ENCODE results near the gene FITM2.
A peak's percentile ranks its signal among the peaks of the same experiment; 100 is the strongest.
"Not testable (repeated sequence)": the region's sequence is repeated elsewhere in the genome, so short reads cannot be mapped to it uniquely, and the experiment has no call there.

FITM2 gene

DNA sequence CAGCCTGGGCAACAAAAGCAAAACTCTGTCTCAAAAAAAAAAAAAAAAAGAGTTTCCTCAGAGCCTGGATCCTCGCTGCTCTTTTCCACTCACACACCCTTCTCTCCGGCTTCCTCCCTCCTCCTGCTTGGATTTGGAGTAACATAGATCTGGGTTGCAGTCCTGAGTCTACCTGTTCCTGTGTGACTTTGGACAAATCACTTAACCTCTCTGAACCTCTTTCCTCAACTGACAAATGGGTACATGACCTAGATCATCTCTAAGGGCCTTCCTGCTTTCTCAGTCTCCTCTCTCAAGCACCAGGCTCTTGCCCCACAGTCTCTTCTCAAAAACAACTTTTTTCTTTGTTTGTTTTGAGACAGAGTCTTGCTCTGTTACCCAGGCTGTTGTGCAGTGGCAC, 20.2 kb upstream of the FITM2 start:
- DNase-seq (ENCODE audit: low spot score), result no peak

DNA sequence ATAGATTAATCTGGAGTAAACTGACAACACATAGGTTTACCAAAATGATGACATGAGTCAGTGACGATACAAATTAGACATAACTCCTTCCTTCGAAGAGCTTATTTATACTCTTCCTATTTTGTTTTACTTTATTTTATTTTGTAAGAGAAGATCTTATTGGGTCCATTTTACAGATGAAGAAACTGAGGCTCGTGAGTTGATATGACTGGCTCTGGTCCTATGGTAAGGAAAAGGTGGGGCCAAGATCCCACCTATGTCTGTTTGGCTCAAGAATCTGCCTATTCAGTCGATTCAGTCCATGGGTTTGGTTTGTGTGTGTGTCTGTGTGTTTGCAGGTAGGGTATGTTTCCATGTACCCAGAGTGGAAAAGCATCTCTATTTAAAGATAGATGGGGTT, 17.4 kb upstream of the FITM2 start:
- DNase-seq (ENCODE audit: low spot score), result no peak

DNA sequence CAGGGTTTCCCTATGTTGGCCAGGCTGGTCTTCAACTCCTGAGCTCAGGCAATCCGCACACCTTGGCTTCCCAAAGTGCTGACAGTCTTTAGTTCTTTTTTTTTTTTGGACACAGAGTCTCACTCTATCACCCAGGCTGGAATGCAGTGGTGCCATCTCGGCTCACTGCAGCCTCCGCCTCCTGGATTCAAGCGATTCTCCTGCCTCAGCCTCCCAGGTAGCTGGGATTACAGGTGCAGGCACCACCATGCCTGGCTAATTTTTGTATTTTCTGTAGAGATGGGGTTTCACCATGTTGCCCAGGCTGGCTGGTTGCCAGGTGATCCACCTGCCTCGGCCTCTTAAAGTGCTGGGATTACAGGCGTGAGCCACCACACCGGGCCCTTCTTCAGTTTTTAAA, 16.7 kb upstream of the FITM2 start:
- DNase-seq (ENCODE audit: low spot score), result not testable (repeated sequence)

DNA sequence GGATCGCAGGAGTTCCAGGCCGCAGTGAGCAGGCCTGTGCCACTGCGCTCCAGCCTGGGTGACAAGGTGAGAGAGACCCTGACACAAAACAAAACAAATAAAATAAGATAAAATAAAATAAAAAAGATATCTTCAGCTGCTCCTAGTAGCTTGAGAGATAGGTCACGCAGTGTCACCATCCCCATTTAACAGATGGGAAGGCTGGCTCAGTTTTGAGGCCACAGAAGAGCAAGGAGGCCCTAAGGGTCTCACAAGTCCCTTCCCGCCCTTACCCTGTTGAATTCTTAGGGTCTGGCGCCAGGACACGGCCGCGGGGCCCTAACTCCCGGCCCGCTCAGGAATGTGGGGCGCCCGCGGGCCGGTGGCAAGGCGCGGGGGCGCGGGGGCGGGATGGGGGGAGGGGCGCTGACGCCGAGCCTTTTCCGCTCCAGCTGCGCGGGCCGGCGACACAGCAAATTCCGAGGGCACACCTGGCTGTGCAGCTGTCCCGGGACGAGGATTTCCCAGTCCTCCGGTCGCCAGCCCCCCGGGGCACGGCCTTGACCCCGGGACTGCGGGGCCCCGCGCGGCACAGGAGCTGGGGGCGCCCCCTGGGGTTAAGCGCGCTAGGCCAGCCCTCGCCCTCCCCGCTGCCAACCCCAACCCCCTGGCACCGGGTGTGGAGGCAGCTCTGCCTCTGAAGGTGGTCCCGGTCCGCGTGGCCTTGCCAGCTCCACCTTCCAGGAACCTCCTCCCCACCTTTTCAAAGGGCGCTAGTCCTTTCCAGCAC, 15.6 kb upstream of the FITM2 start:
- peak; percentile 49 for DNase-seq (ENCODE audit: low spot score)

DNA sequence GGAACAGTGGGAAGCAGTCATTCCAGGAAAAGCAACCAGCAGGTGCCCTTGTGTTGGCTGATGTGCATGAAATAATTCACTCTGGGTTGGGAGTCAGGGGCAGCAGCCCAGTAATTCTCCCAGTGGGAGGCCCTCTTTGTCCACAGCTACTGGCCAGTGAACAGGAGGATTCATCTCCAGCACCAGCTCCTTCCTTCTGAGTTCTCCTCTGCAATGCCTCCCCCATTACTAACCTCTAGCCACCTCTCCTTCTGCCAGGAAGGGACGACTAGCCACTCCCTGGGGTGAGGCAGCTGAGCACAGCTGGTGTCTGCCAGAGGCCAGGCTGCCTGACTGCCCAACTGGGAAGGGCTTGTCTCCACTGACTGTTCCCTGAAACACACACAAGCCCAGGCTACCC, 13.3 kb upstream of the FITM2 start:
- DNase-seq (ENCODE audit: low spot score), result peak; percentile 64

GRCh38 chr20:44319839-44320422, 8.9 kb upstream of the FITM2 start:
- no peak for DNase-seq (ENCODE audit: low spot score)

DNA sequence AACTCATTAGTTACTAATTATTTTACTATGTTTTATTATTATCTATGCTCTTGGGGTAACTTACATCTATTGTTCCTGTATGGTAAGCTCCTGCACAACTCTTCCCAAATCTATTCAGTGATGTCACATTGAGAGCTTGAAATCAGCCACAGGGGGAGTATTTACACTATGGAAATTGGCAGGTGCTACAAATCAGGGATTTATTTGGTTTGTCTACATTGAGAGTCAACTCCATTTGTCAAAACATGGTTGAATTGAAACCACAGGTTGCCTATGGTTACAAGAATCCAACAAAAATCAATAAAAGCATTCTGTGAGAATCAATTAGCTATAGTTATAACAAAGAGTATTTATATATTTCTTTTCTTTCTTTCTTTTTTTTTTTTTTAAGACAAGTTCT, 3.9 kb upstream of the FITM2 start:
- DNase-seq (ENCODE audit: low spot score), result no peak

GRCh38 chr20:44309763-44310663, 989 bp downstream of the FITM2 start:
- DNase-seq (ENCODE audit: low spot score), result no peak

- DNase-seq (ENCODE audit: low spot score), result no peak
Measured at GRCh38 chr20:44306927-44307326, 4.1 kb downstream of the FITM2 start.

- no peak for DNase-seq (ENCODE audit: low spot score)
Measured at GRCh38 chr20:44304383-44304782, 6.6 kb downstream of the FITM2 start.

GRCh38 chr20:44302736-44303135, 8.3 kb downstream of the FITM2 start:
- DNase-seq (ENCODE audit: low spot score), result no peak

DNA sequence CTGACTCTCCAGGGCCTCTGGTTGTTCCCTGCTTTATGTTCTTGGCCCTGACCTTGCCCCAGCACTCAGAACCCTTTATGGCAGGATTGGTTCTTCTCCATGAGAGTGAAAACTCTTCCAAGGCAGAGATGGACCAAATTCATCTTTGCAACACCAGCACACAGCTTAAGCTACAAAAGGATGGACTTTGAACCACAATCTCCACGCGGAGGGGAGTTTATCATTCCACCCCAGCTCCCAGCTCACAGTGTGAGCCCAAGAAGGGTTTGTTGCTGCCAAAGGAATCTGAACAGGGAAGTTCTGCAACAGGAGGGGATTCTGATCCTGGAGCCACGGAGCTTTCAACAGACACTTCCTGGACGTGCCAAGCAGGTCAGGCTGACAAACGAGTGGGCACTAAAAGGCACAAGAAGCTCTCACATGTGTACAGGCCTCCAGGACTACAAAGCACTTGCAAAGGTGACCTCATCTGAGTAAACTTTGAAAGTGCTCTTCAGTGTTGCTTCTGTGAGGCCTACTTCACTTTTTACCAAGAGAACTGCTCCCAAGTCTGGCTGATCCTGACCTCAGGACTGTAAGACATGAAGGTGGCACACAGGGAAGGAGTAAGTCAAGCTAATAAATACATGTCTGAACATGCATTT, 8.9 kb downstream of the FITM2 start:
- DNase-seq (ENCODE audit: low spot score), result peak; percentile 40

DNA sequence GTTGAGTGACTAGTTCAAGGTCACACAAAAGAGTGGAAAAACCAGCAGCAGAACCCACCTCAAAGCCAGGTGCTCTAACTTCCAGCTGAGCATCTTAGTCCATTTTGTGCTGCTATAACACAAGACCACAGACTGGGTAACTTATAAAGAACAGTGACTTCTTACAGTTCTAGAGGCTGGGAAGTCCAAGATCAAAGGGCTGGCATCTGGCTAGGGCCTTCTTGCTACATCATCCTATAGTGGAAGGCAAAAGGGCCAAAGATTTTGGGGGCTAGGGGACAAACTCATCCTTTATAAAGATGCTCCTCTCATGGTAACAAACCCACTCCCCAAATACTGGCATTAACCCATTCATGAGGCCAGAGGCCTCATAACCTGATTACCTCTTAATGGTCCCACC, 9.7 kb downstream of the FITM2 start:
- DNase-seq (ENCODE audit: low spot score), result no peak

DNA sequence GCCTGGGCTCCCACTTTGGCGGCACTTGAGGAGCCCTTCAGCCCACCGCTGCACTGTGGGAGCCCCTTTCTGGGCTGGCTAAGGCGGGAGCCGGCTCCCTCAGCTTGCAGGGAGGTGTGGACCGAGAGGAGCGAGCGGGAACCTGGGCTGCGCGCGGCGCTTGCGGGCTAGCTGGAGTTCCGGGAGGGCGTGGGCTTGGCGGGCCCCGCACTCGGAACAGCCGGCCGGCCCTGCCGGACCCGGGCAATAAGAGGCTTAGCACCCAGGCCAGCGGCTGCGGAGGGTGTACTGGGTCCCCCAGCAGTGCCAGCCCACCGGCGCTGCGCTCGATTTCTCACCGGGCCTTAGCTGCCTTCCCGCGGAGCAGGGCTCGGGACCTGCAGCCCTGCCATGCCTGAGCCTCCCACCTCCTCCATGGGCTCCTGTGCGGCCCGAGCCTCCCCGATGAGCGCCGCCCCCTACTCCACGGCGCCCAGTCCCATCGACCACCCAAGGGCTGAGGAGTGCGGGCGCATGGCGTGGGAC, 11.9 kb downstream of the FITM2 start:
- not testable (repeated sequence) for DNase-seq (ENCODE audit: low spot score)

- no peak for DNase-seq (ENCODE audit: low spot score)
Measured at GRCh38 chr20:44297721-44298120, 13.3 kb downstream of the FITM2 start.

DNA sequence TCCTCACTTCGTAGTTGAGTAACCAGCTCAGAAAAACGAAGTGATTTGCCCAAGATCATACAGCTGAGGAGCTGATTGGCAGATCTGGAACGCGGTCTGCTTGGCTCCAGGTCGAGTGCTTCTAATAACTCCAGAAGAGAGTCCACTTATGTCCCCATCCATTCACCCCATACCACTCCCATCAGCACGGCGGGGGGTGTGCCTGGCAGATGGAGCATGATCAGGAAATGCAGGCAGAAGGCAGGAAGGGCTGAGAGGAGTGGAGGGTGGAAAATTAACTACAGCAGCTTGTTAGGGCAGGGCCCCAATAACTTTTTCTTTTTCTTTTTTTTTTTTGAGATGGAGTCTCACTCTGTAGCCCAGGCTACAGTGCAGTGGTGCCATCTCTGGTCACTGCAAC, 15.0 kb downstream of the FITM2 start:
- DNase-seq (ENCODE audit: low spot score), result no peak

GRCh38 chr20:44291754-44292153, 19.2 kb downstream of the FITM2 start:
- peak; percentile 38 for DNase-seq (ENCODE audit: low spot score)

DNA sequence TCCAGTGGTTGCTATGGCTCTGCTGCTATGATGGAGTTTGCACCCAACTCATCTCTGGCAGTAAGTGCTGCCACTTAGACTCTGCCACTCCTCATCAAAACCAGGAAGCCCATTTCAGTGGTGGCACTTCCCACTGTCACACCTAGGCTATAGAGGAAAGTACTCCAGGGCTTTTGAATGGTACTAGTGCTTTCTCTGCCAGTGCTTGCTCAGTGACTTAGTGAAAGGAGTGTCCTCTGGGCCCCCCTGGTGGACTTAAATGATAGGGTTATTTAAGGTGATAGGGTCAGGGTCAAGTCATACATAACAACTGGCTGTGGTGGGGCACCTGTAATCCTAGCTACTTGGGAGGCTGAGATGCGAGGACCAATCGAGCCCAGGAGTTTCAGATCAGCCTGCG, 22.8 kb downstream of the FITM2 start:
- no peak for DNase-seq (ENCODE audit: low spot score)

DNA sequence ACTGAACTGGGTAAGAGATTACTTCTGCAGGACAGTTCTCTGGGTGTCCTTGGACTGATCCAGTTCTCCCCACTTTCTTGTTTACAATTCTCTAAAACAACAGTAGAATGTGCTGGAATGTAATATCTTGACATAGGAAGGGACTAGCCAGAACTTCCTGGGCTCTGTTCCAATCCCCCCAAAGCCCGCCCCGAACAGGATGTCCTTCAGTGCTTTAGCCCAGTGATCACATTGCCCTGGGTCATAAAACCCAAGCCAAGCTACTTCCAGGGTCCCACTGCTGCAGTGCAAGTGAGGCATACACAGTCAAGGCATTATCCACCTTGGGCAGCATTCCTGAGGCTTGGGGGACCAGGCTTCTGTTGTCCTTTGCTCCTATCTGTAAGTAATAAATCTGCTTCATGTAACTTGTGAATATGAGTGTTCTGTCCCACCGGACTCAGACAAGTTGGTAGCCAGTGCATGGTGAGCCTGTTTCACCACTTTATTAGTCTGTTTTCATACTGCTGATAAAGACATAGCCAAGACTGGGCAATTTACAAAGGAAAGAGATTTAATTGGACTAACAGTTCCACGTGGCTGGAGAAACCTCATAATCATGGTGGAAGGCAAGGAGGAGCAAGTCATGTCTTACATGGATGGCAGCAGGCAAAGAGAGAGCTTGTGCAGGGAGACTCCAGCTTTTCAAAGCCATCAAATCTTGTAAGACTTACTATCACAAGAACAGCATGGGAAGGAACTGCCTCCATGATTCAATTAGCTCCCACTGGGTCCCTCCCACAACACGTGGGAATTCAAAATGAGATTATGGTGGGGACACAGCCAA, 23.5 kb downstream of the FITM2 start:
- DNase-seq (ENCODE audit: low spot score), result no peak

DNA sequence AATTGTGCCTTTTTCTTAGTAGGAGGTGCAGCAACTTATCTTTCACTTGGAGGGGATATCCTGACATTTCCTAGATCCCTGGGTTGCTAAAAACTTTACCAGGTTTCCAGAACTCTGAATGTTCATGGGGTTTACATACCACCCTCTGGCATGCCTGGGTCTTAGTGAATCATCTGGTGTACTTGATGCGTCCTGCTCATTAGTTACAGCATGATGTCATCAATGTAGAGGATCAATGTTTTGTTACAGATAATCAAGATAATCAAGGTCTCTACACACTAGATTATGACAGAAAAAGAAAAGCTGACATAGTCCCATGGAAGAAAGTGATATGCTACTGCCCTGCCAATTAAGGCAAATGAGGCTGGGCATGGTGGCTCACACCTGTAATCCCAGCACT, 27.0 kb downstream of the FITM2 start:
- no peak for DNase-seq (ENCODE audit: low spot score)

DNA sequence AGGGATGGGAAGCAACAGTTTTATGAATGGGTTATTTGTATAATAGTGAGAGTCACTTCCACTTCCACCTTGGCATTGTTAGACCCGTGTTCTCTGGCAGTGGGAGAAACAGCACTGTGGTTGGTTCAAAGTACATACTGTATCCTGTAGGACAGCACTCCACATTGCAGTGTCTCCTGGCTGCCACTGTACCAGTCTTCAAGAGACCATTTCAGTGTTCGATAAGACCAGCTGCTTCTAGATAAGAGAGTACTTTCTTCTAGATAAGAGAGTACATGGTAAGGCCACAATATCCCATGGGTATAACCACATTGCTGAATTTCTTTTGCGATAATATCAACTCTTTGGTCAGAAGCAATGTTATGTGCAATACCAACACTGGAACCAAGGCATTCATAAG, 28.8 kb downstream of the FITM2 start:
- DNase-seq (ENCODE audit: low spot score), result no peak

Data from SW480 (cell line).